ENCODE data around the gene CACNB4.
"Not testable (repeated sequence)": the region's sequence is repeated elsewhere in the genome, so short reads cannot be mapped to it uniquely, and the experiment has no call there.

Gene CACNB4

DNA sequence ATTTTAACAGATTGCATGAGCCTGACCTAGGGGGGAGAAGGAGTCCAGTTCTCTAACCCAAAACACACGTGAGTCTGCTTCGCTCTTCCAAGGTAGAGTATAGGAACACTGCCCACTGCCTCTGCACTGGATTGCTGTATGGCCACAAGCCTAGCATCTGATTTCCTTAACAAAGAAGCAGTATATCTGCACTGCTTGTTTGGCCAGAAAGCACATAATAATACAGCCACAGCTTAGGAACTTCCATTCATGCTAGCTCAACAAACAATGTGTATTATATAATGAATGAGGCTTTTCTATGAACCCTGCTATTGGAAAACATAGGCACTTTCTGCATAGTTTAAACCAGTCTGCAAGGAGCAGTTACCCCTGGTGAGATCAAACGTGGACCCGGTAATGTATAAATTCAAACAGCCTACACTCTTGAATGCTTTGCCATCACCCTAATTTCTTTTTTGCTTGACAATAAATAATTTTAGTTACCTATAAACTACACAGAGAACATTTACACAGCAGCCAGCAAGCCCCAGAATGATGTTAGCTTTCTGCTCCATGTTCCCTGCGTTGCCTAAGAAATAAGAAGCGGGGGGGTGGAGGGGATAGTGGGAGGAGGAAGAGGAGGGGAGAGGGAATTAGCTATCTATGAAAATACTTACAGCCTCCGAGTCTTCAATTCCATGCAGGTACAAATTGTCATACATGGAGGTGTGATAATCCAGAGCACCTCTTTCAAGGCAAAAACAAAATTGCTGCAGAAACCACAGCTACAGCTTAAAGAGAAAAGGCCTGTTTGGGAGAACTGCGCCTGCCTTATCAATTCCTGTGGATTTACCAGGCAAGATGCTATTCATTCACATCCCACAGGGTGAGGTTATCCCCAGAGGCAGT lies 125.6 kb downstream of the CACNB4 start:
- no peak for DNase-seq

DNA sequence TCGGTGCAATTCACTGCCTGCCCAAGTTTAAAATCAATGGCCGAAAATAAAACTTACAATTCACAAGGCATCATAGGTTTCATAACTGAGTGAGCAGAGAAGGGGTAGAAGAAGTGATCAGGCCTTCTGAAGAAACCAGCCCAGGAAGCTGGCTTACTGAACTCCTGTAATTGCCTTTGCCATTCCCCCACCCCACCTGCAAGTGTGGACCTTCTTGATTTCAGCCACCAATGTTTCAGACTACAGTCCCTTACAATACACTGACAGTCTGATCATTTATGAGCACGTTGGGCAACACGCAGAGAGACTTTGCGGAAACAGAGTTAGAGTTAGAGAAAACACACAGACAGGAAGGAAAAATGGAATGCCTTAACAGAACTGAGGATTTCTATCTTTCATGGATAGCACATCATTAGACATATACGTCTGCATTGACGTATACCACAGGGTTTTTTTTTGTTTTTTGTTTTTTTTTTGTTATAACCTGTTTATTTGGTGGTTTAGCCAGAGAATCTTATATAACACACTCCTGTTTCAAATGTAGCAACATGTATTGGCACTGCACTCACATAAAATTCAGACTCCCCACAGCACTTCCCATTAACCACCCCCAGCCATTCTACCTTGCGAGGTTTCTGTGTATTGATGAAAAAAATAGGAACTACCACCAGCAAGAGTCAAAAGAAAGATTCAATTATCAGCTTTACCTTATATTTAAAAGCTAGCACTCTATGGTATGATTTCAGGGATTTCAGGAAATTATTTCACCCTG lies 126.4 kb downstream of the CACNB4 start:
- DNase-seq = no peak

DNA sequence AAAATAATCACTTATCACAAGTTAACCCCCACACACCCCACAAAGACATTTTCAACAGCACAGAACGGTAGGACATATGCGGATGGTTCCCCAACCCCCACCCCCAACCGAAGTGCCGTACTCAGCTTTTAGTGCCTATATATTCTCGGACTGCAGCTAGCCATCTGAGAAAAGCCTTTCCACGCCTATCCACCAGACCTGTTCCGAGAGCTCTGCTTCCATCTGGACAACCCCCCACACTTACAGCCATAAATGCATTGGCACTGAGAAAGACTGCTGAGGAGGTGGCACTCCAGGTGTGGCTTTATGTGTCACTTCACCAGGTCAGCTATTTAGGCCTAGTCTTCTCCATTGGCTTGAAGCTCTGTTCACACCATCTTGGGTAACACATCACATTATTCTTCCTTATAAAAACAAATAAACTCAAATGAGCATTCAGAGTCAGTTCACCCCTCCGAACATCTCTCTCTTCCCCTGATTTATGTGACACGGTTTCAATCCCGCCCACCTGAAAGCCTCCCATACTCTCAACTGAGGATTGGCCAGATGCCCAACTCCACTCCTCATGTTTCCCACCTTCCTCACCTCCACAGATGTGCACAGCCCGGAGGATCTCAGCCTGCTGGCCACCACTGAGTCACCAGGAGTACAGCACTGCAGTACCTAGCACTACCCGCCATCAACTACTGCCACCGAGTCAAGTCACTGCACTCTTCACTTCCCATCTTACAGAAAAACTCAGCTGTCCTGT lies 127.4 kb downstream of the CACNB4 start:
- DNase-seq = no peak

DNA sequence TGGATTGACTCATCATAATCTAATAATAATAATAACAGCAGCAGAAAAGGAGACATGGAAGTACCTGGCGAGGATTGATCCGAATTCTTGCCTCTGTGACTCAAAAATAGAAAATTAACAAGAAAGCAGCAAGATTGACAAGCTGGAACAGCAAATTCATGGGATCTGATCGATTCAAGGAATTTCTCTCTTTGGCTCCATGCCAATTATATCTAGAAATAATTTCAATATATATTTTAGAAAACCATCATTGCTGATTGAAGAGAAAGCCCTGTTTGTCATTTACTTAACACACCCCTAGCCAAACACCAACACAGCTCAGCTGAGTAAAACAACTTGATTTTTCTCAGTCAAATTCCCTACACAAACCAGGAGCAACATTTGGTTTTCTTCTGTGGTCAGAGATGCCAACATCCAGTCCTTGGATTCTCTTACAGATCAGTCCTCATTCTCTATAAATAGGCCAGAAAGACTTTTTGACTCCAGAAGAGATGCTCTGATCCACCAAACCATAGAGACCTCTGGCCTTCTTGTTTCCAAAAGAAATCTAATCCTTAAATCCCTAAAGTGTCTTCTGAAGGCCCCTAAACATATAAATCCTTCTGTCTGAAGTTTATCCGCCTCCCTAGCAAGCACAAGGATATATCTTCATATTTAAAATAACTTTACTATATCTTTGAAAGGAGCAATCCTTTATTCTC lies 129.9 kb downstream of the CACNB4 start:
- no peak for DNase-seq

DNA sequence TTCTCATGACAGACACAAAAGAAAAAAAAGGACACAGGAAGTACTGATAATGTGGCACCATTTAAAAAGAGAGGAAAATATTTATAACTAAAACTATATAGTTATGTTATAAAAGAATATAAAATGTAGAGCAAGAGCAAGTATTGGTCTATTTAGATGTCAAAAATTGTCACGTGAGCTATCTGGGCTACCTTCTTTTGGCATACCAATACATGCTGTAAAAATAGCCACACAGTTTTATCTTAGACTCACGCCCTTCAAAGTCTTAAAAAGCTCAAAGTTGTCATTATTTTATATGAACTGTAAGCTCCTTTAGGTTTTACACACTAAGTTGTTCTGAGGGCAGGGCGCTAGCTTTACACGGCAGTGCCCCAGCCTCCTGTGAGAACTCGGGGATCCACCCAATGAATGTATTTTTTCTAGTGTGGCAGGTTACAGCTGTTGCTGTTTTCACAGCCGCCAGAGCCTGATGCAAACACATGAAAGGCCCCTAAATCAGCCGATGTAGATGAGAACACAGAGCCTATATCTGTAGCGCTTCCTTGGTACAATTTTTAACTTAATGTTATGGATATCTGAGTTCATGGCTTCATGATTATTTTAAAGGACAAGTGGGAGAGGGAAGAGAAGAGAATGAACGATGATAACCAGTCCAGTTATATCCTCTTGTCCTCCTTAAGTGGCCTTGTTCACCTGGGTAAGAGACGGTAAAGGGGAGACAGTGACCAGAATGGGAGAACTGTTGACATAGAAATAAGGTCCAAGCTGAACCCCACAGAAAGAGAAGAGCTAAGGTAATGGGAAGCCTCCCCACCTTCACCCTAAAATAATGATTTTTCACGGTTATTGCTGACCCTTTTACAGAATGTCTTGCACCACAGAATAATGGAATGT lies 130.8 kb downstream of the CACNB4 start:
- no peak for DNase-seq

DNA sequence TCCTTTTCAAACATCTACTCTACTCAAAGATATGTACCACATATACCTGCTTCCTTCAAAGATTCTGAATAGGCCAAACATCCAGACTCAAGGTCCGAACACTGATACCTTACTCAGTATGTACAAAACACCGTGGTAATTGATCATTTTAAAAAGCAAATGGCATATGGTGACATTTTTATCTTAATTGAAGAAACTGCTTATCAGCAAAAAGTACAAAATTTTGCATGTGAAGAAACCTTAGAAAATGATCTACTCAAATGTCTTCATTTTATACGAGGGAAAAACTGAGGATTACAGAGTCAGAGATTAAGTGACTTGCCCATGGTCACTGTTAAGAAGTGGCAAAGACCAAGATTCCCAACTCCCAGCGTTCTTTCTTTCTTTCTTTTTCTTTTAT lies 133.0 kb downstream of the CACNB4 start:
- DNase-seq = no peak

DNA sequence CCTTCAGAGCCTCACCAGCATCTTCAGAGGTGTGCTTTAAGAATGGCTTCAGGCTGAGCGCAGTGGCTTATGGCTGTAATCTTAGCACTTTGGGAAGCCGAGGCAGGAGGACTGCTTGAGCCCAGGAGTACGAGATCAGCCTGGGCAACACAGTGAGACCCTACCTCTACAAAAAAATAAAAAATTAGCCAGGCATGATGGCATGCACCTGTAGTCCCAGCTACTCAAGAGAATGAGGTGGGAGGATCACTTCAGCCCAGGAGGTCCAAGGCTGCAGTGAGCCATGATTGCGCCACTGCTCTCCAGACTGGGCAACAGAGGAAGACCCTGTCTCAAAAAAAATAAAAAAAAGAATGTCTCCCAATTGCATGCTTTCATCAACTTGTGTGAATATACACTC lies 137.3 kb downstream of the CACNB4 start:
- no peak for DNase-seq

DNA sequence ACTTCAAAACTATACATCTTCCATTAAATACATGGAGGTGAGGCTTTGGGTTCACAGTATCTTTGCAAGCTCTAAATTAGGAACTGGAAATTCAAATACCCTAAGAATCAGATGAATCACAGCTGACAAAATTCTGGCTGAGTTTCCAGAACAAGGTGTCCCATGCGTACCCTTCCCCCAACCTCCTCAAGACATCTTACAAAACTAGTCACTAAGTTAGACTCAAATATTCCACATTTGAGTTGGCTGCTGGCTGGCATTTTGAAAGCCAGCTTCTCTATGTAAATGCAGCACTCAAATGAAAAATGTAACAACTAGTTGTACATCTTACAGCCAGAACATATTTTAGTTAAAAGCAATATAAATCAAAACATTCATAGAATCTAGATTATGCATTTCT lies 139.6 kb downstream of the CACNB4 start:
- no peak for DNase-seq

DNA sequence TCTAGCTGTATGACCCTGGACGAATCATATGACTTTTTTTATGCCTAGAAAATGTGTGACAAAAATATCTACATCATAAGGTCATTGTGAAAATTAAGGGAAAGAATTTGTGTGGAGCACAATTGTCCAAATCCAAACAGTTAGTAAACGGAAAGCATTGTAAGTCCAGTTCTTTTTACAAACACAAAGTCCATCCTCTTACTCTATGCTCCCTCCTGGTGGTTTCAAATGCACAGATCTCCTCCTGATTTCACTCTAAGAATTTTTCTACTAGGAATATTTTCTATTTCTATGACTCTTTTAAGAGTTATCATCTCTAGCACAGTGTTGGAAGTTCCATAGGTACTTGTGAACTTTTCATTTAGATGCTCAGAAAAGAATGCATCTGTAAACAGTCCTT lies 145.4 kb downstream of the CACNB4 start:
- no peak for DNase-seq

DNA sequence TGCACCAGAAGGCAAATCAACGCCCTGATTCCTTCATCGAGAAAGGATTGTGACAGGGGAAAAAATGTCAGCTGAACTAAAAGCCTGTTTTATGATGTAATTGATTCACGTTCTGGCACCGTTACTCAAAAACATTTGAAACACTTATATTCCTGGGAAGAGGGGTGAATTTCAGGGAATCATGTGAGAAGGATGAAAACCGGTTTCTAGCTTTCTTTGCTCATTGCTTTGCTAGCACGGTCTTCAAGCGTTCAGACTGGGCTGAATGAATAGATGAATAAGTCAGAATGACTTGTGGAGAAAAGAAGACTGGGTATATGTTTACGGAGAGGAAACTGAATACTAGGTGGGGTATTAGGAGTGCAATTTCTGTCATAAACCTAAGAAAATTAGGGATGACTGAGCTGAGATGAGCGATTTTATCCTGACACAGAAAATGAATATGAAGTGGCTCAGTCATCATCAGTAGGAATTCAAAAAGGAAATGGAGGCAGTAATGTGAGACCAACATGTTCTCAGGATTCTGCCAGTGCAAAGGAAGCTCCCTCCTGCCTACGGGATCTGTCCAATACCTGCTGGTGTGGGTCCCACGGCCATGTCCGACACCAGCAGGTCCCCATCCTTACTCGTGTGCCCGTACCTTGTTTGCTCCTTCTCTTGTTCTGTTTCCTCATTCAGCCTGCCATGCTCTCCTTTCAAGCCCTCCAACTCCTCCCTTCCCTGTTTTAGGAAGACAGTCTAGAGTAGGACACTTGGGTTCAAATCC lies 146.0 kb downstream of the CACNB4 start:
- DNase-seq = no peak

DNA sequence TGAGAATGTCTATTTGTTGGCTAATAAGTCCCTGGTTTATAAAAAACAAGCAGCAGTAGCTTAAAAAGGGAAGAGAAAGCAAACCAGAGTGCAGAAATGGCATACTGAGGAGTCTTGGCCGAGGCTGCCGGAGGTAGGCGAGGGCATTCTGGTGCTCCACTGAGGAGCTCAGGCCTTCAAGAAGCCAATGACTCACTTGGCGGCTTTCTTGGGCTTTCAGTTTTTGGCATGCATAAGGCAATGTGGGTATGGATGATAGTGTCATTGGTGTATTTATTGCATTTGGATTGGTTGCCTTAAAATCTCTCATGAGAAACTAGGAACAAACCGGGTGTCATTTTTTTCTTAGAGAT lies 151.1 kb downstream of the CACNB4 start:
- DNase-seq = no peak

DNA sequence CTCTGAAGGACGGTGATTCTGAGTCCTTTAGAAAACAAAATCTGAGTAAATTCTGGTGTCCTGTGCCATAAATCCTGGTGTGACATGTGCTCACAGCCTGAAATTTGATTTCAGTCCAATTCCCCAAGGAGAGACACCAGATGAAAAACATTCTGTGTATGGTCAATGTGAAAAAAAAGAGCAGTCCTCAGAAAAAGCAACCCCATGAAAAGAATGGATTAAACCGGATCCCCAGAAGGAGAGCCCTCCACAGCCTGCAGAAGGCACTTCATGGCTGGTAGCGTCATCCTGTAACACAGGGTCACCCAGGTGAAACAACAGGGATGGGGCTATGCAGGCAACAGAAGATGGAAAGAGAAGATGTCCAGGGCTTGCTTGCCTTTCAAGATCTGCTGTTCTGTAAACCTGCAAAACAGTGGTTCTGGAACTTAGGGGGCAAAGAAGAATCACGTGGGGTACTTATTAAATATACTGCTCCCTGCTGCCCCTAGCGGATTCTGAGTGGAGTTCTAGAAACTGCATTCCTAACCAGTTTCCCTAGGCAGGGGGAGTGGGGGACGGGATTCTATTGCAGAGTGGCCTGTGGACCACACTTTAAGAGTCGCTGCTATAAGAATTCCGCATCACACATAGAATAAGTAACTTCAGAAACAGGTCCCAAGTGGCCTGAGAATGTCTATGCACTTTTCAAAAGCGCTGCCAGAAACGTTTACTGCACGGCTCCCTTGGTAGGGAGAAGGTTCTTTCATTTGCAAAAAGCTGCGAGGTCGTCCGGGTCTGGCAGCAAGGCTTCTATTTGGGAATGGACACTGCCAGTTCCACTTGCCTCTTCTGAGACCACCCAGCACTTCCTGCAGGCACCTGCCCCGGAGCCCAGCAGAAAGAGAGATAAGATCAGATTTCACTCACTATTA lies 151.7 kb downstream of the CACNB4 start:
- no peak for DNase-seq

DNA sequence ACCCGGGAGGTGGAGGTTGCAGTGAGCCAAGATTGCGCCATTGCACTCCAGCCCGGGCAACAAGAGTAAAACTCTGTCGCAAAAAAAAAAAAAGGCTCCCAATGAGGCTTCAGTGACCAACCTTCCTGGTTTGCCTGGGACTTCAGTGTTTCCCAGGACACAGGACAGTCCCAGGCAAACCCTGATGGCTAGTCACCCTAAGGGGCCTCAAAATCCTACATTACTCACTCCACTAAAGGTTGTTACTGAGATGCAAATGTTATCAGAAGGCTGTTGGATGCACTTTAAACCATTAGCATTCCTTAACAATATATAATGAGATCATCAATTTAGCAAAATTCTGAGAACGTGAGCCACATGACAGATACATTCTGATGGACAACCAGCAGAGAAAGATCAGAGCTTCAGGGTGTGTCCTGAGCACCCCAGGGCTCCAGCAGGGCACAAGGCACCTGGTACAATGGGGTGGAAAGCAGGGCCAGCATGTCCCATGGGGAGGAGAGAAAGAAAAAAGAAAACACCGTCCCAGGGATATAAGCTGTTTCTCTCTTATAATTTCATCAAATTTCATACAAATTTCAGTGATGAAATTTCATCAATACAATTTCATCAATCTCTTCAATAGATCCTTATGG lies 152.5 kb downstream of the CACNB4 start:
- no peak for DNase-seq

DNA sequence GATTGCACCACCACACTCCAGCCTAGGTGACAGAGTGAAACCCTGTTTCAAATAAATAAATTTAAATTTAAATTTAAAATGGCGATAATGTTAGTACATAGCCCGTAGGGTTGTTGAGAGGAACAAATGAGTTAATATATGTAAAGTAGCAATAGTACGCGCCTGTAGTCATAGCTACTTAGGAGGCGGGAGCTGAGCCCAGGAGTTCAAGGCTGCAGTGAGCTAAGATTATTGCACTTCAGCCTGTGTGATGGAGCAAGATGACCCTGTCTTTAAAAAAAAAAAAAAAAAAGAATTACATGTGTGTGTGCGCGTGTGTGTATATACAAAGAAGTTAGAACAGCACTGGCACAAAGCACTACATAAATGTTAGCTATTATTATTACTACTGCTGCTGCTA lies 153.2 kb downstream of the CACNB4 start:
- no peak for DNase-seq

DNA sequence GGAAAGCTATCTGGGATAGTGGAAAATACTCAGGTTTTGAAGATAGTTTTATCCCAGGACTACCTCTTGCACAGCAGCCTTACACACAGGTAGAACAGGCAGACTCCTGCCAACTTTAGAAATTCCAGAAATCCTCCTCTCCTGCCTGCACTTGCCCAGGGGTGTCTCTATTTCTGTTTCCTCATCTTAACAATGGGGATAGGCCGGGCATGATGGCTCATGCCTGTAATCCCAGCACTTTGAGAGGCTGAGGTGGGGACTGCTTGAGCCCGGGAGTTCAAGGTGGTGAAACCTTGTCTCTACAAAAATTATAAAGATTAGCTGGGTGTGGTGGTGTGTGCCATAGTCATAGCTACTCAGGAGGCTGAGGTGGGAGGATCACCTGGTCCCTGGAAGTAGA lies 153.7 kb downstream of the CACNB4 start:
- no peak for DNase-seq

DNA sequence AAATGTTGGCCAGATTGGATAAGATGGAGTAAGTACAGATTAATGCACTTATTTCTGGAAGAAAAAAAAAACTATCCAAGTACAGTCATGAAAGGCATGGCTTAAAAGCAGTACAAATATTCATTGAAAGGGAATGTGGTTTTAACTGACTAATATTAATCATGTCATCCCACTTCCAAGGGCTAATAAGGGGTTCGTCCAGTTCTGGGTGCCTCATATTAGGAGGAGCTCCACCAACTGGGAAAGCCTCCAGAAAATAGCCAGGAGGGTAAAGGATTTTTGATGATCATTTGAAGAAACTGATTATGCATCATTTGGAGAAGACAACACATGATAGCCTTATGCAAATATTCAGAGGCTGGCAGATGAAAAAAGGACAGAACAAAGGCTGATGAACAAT lies 155.4 kb downstream of the CACNB4 start:
- DNase-seq = no peak

DNA sequence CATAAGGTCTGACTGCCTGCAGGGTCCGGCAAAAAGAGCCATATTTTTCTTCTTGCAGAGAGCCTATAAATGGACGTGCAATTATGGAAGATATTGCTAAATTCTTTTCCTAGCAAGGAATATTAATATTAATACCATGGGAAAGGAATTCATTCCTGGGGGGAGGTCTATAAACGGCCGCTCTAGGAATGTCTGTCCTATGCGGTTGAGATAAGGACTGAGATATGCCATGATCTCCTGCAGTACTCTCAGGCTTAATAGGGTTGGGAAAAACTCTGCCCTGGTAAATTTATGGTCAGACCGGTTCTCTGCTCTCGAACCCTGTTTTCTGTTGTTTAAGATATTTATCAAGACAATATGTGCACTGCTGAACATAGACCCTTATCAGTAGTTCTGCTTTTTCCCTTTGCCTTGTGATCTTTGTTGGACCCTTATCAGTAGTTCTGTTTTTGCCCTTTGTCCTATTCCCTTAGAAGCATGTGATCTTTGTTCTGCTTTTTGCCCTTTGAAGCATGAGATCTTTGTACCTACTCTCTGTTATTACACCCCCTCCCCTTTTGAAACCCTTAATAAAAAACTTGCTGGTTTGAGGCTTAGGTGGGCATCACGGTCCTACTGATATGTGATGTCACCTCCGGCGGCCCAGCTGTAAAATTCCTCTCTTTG lies 156.2 kb downstream of the CACNB4 start:
- DNase-seq = not testable (repeated sequence)

DNA sequence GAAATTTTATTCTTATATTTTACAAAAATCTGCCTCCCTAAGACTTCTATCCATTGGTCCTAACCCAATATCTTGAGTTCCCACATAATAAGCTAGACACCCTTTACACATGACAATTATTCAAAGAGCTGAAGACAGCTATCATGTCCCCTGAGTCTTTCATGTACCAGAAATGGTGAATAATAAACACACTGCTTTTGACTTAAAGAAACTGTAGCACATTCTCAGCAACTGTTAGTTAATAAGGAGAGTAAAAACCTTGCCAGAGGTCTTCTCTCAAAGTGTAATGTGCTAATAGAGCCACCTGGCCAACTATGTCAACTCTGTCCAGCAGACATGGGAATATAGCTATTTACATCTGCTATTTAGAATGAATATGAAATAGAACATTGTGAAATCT lies 160.9 kb downstream of the CACNB4 start:
- DNase-seq = no peak

DNA sequence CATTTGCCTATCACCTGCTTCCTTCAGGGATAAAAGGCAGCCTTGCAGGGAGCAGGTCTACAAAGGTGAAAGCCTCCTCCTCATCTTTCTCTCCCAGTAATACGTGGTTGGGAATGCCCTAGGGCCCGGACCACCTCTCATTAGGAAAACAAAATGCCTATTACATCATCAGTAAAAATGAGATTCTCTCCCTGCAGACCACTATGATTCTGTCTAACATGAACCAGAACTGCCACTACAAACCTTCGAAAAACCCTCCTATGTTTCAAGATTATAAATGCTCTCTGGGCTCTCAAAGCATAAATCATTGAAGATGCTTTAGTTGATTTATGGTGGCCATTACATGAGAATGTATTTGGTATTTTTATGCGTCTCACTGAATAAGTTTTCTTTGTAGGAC lies 162.2 kb downstream of the CACNB4 start:
- DNase-seq = no peak
